Tibial nerve (tissue), 4 donors: Measurements from ENCODE around the gene CABP4. TPM values are rescaled to one million over a fixed set of nuclear protein-coding genes. Genes with fewer than 3 reads are reported as not detected.

ENCODE experiments used
- DNase-seq, 2 donors: peaks; one replicate each; pipeline ENCODE4 v3.0.0-alpha.2; 2019; ENCODE audit warnings: low spot score in 2 of 2
- H3K27ac ChIP-seq, 4 donors: fragments of 200-600 bp; sonication (generic) in 3 of 4; one replicate each; pipeline ENCODE4 v1.5.1; 2017 to 2019; ENCODE audit warnings: mild to moderate bottlenecking in 1 of 4
- H3K27me3 ChIP-seq, 2 donors: fragments of 200-600 bp; sonication (generic) in 1 of 2; one replicate each; pipeline versions ENCODE4 v1.5.1 to v1.6.0; 2017 to 2019
- H3K36me3 ChIP-seq, 3 donors: fragments of 200-600 bp; sonication (generic); one replicate each; pipeline ENCODE4 v1.5.1; 2018 to 2019
- H3K4me1 ChIP-seq, 4 donors: fragments of 200-600 bp; sonication (generic) in 3 of 4; one replicate each; pipeline ENCODE4 v1.5.1; 2017 to 2019
- H3K4me3 ChIP-seq, 4 donors: fragments of 200-600 bp; sonication (generic) in 3 of 4; one replicate each; pipeline ENCODE4 v1.5.1; 2017 to 2019; ENCODE audit warnings: mild to moderate bottlenecking in 1 of 4, moderate library complexity in 1 of 4
- H3K9me3 ChIP-seq, 4 donors: fragments of 200-600 bp; sonication (generic) in 3 of 4; one replicate each; pipeline ENCODE4 v1.5.1; 2017 to 2019
- CTCF ChIP-seq, 5 experiments: fragments of 200-600 bp in 3 of 5; fragments of 450-650 bp in 2 of 5; sonication (generic) in 3 of 5; IDR thresholded peaks; one replicate each; pipeline ENCODE4 v1.5.1; 2016 to 2019; ENCODE audit warnings: antibody characterized with exemption in 5 of 5, mild to moderate bottlenecking in 3 of 5, moderate library complexity in 2 of 5
- EP300 ChIP-seq, 2 donors: sonication (generic); formaldehyde crosslinking; IDR thresholded peaks; one replicate each; pipeline ENCODE4 v1.6.1; 2017; ENCODE audit warnings: antibody characterized with exemption in 2 of 2, mild to moderate bottlenecking in 1 of 2
- POLR2A ChIP-seq, 2 donors: fragments of 450-650 bp; IDR thresholded peaks; one replicate each; pipeline ENCODE4 v1.6.1; 2017; ENCODE audit warnings: antibody characterized with exemption in 2 of 2, mild to moderate bottlenecking in 2 of 2, moderate library complexity in 2 of 2
- WGBS, 2 donors: methylation state at CpG; one replicate each; pipeline ENCODE4 v1.1.5; 2018; 5-methylcytosine and 5-hydroxymethylcytosine counted together
- small RNA-seq: library from RNA; depleted of rRNA; stranded (forward); fragments of <200 nt; gene quantifications from one replicate; pipeline ENCODE3, GENCODE V24; 2016
- total RNA-seq, 4 donors: library from RNA; depleted of rRNA; stranded (reverse); fragments of >200 nt; gene quantifications; one replicate each; pipeline ENCODE4 v1.1.0, GENCODE V29; 2016

Gene CABP4
- total RNA-seq, 4 donors from 2014 or later: 0.21 to 5.7 (median 3.6) TPM

DNA sequence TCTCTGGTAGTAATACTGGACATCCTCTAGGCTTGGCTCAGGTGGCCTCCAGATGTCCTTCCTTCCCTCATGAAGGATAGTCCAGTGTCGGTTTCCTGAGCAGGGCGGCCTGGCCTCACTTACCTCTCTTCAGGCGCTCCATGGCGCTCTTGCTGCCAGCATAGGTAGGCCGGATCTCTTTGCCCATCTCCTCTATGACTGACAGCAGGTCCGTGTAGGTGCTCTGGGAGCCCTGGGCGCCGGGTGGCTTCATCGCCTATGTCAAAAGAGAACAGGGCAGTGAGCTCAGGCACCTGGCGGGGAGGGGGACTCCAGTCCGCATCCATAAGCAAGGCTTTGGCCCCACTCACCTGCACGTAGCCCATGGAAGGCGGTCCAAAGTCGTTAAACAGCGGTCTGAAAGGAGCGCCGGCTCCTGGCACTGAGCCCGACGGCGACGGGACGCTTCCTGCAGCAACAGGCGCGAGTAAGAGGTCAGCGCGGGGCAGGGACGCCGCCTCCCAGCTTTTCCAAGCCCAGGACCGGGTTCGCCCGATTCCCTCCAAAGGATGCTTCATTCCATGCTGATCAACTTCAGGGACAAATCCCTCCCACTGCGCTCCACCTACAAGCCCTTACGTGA lies 52.2 kb downstream of the CABP4 start:
- no peaks in the 10 kb centered on the region for H3K9me3 ChIP-seq
- WGBS, 2 donors: 39 to 68% methylated on average over 10 to 27 of the region's 33 CpGs
- peak overlapping the region; percentile 98 to 100 (median 99) for H3K27ac ChIP-seq
- TF ChIP-seq EP300 (IDR thresholded peaks at IDR 0.05) (no peak), POLR2A (IDR thresholded peaks at IDR 0.05) (no peak), CTCF (IDR thresholded peaks at IDR 0.05) (no peak)
- DNase-seq: peak in 1 of 2 donors; percentile 45
- H3K4me1 ChIP-seq: peaks cover 0 to 56% (median 31%) of the 10 kb centered on the region in 4 donors
- H3K36me3 ChIP-seq: peaks cover 0 to 5% (median 2%) of the 10 kb centered on the region in 3 donors
- no peaks in the 10 kb centered on the region for H3K27me3 ChIP-seq
- H3K4me3 ChIP-seq: peak overlapping the region; percentile 79 to 91 (median 82)

DNA sequence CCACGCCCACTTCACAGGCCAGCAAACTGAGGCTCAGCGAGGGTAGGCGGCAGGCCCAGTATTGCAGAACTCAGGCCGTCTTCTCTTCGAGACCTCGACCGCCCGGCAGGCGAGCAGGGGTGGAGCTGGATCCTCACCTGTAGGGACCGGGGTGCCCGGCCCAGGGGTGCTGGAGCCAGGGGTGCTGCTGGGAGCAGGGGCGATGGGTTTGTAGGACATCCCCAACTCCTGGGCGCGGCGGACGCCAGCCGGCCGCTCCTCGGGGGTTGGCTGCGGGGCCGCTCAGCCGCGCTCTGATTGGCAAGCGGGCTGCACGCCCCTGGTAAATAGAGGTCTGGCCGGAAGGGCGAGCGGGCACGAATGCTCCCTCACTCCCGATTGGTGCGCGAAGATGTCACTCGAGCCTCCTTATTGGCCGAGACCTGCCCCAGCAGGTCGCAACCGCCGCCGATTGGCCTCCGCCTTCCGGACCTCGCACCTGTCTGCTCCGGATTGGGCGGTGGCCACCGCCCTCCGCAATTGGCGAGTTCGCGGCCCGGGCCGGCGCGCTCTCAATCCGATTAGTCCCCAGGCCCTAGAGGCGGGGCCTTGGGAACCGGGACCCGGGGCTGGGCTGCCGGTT lies 52.8 kb downstream of the CABP4 start, which contains the start of gene CDK2AP2:
TSS of gene CDK2AP2 (minus strand) at position 299 of the 622 bp plus-strand sequence. CDS start at position 219, 80 bp downstream.
- no peaks in the 10 kb centered on the region for H3K9me3 ChIP-seq
- peak; percentile 98 to 99 for DNase-seq
- H3K27me3 ChIP-seq: no peaks in the 10 kb centered on the region
- peak within 1 kb of the TSS; percentile 98 to 100 (median 99) for H3K27ac ChIP-seq
- H3K4me3 ChIP-seq: peak within 1 kb of the TSS; percentile 79 to 91 (median 82)
- H3K4me1 ChIP-seq: peaks cover 0 to 54% (median 31%) of the 10 kb centered on the region in 4 donors
- 0 to 2% methylated on average over 6 to 25 of the region's 57 CpGs for WGBS, 2 donors
- no peaks in the 10 kb centered on the region for H3K36me3 ChIP-seq
- TF ChIP-seq POLR2A (IDR thresholded peaks at IDR 0.05): peak; percentile 94
- TF ChIP-seq CTCF (IDR thresholded peaks at IDR 0.05): peak in 2 of 5 experiments; percentile 52 to 69
- TF ChIP-seq EP300 (IDR thresholded peaks at IDR 0.05): peak; percentile 24 to 94

- Histone ChIP-seq H3K9me3 (no peaks in the 10 kb centered on the region), H3K4me3 (peak overlapping the region; percentile 63 to 86 (median 79)), H3K4me1 (peaks cover 0 to 47% (median 27%) of the 10 kb centered on the region in 4 donors), H3K27me3 (no peaks in the 10 kb centered on the region), H3K27ac (peak overlapping the region; percentile 98 to 100 (median 99)), H3K36me3 (no peaks in the 10 kb centered on the region)
- WGBS, 2 donors: 1 to 2% methylated on average over 37 to 55 of the region's 57 CpGs
- DNase-seq: peak; percentile 98 to 99
- peak in 1 of 2 donors; percentile 47 for TF ChIP-seq POLR2A (IDR thresholded peaks at IDR 0.05)
- TF ChIP-seq CTCF (IDR thresholded peaks at IDR 0.05): peak in 1 of 5 experiments; percentile 5
- TF ChIP-seq EP300 (IDR thresholded peaks at IDR 0.05): peak; percentile 75 to 87
Observed at GRCh38 chr11:67508486-67509121, 53.5 kb downstream of the CABP4 start.

- Histone ChIP-seq H3K4me1 (peaks cover 0 to 34% (median 24%) of the 10 kb centered on the region in 4 donors), H3K4me3 (no peak overlapping the region), H3K36me3 (no peaks in the 10 kb centered on the region), H3K9me3 (no peaks in the 10 kb centered on the region), H3K27me3 (no peaks in the 10 kb centered on the region), H3K27ac (no peak overlapping the region)
- DNase-seq: no peak
- TF ChIP-seq CTCF (IDR thresholded peaks at IDR 0.05): no peak
- no peak for TF ChIP-seq POLR2A (IDR thresholded peaks at IDR 0.05)
- 33 to 41% methylated on average over 3 of the region's 3 CpGs for WGBS, 2 donors
Observed at GRCh38 chr11:67510023-67510345, 54.8 kb downstream of the CABP4 start.

Small RNAs within 50 kb of the gene (small RNA-seq; reads per million reads assigned to genes)
- gene MIR6752: not detected

Other genes with a start within 250 kb of the CABP4 start
- gene GRK2, start 188.9 kb upstream of the CABP4 start, total RNA-seq: 100 to 1,000 TPM in 1 of 4 donors, 10 to 100 TPM in 3; 46.0 to 134 (median 65.4) TPM
- gene ANKRD13D, start 166.1 kb upstream of the CABP4 start, total RNA-seq: 100 to 1,000 TPM in 1 of 4 donors, 10 to 100 TPM in 3; 46.8 to 158 (median 69.5) TPM
- 10 to 100 TPM; 28.5 to 51.6 (median 43.1) TPM for gene SSH3, start 151.8 kb upstream of the CABP4 start, total RNA-seq
- gene POLD4, start 101.8 kb upstream of the CABP4 start, total RNA-seq: 100 to 1,000 TPM in 1 of 4 donors, 10 to 100 TPM in 3; 70.8 to 154 (median 88.5) TPM
- 10 to 100 TPM in 1 of 4 donors, 1 to 10 TPM in 3; 3.7 to 23.1 (median 5.9) TPM for gene CLCF1, start 81.8 kb upstream of the CABP4 start, total RNA-seq
- 10 to 100 TPM; 22.7 to 39.0 (median 36.4) TPM for gene RAD9A, start 63.4 kb upstream of the CABP4 start, total RNA-seq
- gene PPP1CA, start 53.5 kb upstream of the CABP4 start, total RNA-seq: 10 to 100 TPM; 50.6 to 97.8 (median 72.7) TPM
- 1 to 10 TPM; 1.5 to 4.5 (median 2.2) TPM for gene TBC1D10C, start 51.3 kb upstream of the CABP4 start, total RNA-seq
- gene CARNS1, start 39.7 kb upstream of the CABP4 start, total RNA-seq: 1 to 10 TPM; 1.8 to 5.9 (median 4.3) TPM
- gene RPS6KB2, start 26.9 kb upstream of the CABP4 start, total RNA-seq: 10 to 100 TPM; 36.9 to 69.3 (median 47.1) TPM
- 10 to 100 TPM in 3 of 4 donors, 1 to 10 TPM in 1; 6.9 to 18.0 (median 12.8) TPM for gene PTPRCAP, start 17.7 kb upstream of the CABP4 start, total RNA-seq
- gene CORO1B, start 11.9 kb upstream of the CABP4 start, total RNA-seq: 10 to 100 TPM; 60.9 to 95.1 (median 77.1) TPM
- not detected for gene GPR152, start 2.6 kb upstream of the CABP4 start, total RNA-seq
- gene TMEM134, start 13.9 kb downstream of the CABP4 start, total RNA-seq: 100 to 1,000 TPM in 2 of 4 donors, 10 to 100 TPM in 2; 49.2 to 184 (median 96.6) TPM
- 100 to 1,000 TPM in 2 of 4 donors, 10 to 100 TPM in 2; 88.2 to 117 (median 96.0) TPM for gene AIP, start 27.7 kb downstream of the CABP4 start, total RNA-seq
- 10 to 100 TPM; 22.8 to 69.6 (median 38.6) TPM for gene PITPNM1, start 50.0 kb downstream of the CABP4 start, total RNA-seq
- gene CDK2AP2, start 52.8 kb downstream of the CABP4 start, total RNA-seq: 10 to 100 TPM; 75.4 to 90.8 (median 80.6) TPM
- gene CABP2, start 68.1 kb downstream of the CABP4 start, total RNA-seq: not detected
- 1,000 to 10,000 TPM in 1 of 4 donors, 100 to 1,000 TPM in 3; 631 to 1,055 (median 774) TPM for gene GSTP1, start 128.5 kb downstream of the CABP4 start, total RNA-seq
- 100 to 1,000 TPM; 282 to 357 (median 323) TPM for gene NDUFV1, start 151.6 kb downstream of the CABP4 start, total RNA-seq
- 10 to 100 TPM; 11.0 to 21.3 (median 20.0) TPM for gene NUDT8, start 174.6 kb downstream of the CABP4 start, total RNA-seq
- not detected for gene TBX10, start 184.4 kb downstream of the CABP4 start, total RNA-seq
- under 1 TPM in 1 of 4 donors, not detected in 3; 0.44 TPM for gene ACY3, start 195.4 kb downstream of the CABP4 start, total RNA-seq
- gene ALDH3B2, start 219.3 kb downstream of the CABP4 start, total RNA-seq: not detected